Loucy (cell line): ENCODE results near the gene F5.

Experiments
- EZH2phosphoT487 ChIP-seq: fragments of 200-600 bp; IDR thresholded peaks from 2 replicates; pipeline ENCODE4 v1.6.1; 2018; ENCODE audit warnings: antibody characterized with exemption, mild to moderate bottlenecking, moderate library complexity, borderline replicate concordance
- TF ChIP-seq, protein P1 (sequence below): fragments of 200-600 bp; sonication (generic); conservative IDR thresholded peaks from 2 replicates; pipeline ENCODE4 v1.5.1; 2014; ENCODE audit warnings: mild to moderate bottlenecking, antibody characterized with exemption, low read length

DNA sequence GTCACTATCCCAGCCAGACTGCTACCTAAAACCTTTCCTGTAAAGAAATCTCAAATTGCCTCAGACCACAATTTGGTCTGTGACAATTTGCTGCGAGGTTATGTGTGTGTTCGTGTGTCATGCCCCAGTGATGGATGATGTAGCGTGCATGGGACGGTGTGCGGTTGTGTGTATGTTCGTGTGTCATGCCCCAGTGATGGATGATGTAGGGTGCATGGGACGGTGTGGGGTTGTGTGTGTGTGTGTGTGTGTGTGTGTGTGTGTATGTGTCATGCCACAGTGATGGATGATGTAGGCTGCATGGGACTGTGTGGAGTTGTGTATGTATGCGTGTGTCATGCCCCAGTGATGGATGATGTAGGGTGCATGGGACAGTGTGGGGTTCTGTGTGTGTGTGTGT, 34.3 kb upstream of the F5 start:
- TF ChIP-seq, protein P1, sequence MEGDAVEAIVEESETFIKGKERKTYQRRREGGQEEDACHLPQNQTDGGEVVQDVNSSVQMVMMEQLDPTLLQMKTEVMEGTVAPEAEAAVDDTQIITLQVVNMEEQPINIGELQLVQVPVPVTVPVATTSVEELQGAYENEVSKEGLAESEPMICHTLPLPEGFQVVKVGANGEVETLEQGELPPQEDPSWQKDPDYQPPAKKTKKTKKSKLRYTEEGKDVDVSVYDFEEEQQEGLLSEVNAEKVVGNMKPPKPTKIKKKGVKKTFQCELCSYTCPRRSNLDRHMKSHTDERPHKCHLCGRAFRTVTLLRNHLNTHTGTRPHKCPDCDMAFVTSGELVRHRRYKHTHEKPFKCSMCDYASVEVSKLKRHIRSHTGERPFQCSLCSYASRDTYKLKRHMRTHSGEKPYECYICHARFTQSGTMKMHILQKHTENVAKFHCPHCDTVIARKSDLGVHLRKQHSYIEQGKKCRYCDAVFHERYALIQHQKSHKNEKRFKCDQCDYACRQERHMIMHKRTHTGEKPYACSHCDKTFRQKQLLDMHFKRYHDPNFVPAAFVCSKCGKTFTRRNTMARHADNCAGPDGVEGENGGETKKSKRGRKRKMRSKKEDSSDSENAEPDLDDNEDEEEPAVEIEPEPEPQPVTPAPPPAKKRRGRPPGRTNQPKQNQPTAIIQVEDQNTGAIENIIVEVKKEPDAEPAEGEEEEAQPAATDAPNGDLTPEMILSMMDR: no peak
- TF ChIP-seq EZH2phosphoT487: no peak
